ENCODE results near the gene XPNPEP2.

XPNPEP2 gene

GRCh38 chrX:129808158-129808828 lies 69.5 kb downstream of the XPNPEP2 start:
- CTCF ChIA-PET, result interaction anchor here (0.9 kb wide), 1 partner anchor 11 kb away, joined by 3 read pairs; no protein-coding TSS in a partner anchor
- no peak for DNase-seq (ENCODE audit: extremely low spot score)
- TF ChIP-seq, protein P1, sequence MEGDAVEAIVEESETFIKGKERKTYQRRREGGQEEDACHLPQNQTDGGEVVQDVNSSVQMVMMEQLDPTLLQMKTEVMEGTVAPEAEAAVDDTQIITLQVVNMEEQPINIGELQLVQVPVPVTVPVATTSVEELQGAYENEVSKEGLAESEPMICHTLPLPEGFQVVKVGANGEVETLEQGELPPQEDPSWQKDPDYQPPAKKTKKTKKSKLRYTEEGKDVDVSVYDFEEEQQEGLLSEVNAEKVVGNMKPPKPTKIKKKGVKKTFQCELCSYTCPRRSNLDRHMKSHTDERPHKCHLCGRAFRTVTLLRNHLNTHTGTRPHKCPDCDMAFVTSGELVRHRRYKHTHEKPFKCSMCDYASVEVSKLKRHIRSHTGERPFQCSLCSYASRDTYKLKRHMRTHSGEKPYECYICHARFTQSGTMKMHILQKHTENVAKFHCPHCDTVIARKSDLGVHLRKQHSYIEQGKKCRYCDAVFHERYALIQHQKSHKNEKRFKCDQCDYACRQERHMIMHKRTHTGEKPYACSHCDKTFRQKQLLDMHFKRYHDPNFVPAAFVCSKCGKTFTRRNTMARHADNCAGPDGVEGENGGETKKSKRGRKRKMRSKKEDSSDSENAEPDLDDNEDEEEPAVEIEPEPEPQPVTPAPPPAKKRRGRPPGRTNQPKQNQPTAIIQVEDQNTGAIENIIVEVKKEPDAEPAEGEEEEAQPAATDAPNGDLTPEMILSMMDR (IDR thresholded peaks at IDR 0.05; ENCODE audit: control extremely low read depth, extremely low read depth, low read depth, missing control alignments), result no peak
- POLR2A ChIA-PET, result no interaction called here

GRCh38 chrX:129808829-129809796 lies 70.3 kb downstream of the XPNPEP2 start:
- DNase-seq (ENCODE audit: extremely low spot score), result no peak
- POLR2A ChIA-PET, result no interaction called here
- TF ChIP-seq, protein P1 (IDR thresholded peaks at IDR 0.05; ENCODE audit: control extremely low read depth, extremely low read depth, low read depth, missing control alignments), result no peak
- CTCF ChIA-PET, result interaction anchor here (0.9 kb wide), 1 partner anchor 11 kb away, joined by 3 read pairs; no protein-coding TSS in a partner anchor

DNA sequence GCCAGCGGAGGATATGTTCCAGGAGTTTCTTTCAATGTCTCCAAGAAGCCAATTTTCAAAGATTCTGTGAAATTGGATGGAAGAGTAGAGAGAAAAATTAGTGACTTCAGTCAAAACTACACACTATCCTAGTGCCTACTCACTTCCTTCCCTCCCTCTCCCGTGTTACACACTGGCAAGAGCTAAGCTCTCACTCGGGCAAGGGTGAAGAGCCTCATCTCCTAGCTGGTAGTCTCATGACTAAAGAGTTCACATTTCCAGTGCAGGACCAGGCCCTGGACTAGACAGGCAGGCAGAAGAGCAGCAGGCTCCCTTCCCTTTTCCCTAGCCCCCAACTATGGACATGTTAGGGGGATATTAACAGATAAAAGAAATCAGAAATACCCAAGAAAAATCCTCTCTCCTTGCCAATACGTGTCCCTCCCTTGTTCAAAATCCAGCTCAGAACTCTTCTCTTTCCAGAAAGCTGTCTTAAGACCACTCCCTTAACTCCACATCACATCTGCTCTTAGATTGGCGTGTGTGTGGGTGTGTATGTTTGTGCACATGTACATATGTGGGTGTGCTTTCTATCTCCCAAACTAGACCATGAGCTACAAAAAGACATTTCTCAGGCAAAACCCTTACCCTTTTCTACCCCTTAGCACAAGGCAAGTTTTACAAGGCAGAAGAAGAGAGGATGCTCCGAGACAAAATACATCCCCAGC lies 75.0 kb downstream of the XPNPEP2 start:
- CTCF ChIA-PET, result interaction anchor here (1.2 kb wide), 1 partner anchor 16 kb away, joined by 3 read pairs; no protein-coding TSS in a partner anchor
- POLR2A ChIA-PET, result no interaction called here
- no peak for DNase-seq (ENCODE audit: extremely low spot score)
- TF ChIP-seq, protein P1 (IDR thresholded peaks at IDR 0.05; ENCODE audit: control extremely low read depth, extremely low read depth, low read depth, missing control alignments), result no peak

DNA sequence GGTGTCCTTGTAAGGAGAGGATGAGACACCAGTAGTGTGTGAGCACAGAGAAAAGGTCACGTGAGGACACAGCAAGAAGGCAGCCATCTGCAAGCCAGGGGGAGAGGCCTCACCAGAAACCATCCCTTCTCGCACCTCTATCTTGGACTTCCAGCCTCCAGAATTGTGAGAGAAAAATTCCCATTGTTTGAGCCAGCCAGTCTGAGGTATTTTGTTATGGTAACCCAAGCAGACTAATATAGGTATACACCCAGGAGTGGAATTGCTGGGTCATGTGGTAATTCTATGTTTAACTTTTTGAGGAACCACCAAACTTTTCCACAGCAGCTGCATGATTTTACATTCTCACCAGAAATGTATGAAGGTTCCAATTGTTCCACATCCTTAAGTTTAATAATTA lies 79.3 kb downstream of the XPNPEP2 start:
- TF ChIP-seq, protein P1 (IDR thresholded peaks at IDR 0.05; ENCODE audit: control extremely low read depth, extremely low read depth, low read depth, missing control alignments), result no peak
- CTCF ChIA-PET, result no interaction called here
- DNase-seq (ENCODE audit: extremely low spot score), result no peak
- POLR2A ChIA-PET, result no interaction called here

Data from GM10248 (cell line).